HG03280 (cell line): ENCODE measurements around the gene TMEM185B.
"Not testable (repeated sequence)": the region's sequence is repeated elsewhere in the genome, so short reads cannot be mapped to it uniquely, and the experiment has no call there.

Experiments used
- ATAC-seq: cut with Tn5 transposase; IDR thresholded peaks from one replicate; pipeline ENCODE4 v1.9.1; 2021; ENCODE audit warnings: mild to moderate bottlenecking, moderate library complexity; ENCODE audit not compliant: unreplicated experiment

TMEM185B gene

DNA sequence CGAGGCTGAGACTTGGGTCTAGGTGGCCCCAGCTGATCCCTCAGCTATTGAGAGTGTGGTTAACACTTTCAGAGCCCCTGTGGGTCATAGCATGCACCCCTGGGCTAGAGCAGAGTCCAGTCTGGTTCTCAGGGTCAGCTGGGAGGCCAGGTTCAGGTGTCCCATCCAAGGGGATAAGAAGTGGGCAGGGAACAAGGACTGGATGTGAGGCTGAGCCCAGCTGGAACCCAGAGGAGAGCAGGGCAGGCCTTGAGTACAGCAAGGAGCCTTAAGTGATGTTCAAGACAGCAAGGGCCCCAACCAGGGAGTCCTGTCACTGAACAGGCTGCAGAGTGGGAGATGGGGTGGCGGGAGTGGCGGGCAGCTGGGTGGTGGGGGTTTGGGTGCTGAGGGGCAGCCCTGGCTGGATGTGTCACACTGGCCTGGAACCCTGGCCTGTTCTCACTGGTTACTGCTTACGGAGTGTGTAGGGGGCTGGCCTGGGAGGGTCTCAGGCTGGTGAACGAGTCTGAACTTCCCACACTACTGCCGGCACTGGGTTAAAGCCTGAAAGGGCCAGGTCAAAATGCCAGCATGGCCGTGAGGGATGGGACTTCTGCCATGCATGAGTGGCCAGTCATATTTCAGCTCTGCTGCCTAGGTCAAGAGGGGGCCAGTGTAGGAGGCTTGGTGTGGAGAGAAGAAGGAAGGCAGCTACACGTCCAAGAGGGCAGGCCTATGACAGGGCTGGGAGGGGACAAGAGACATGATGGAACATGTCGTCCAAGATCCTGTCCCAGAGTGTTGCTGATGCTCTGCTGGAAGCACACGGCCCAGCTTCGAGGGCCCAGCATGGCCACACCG, 13.6 kb downstream of the TMEM185B start:
- no peak for ATAC-seq

DNA sequence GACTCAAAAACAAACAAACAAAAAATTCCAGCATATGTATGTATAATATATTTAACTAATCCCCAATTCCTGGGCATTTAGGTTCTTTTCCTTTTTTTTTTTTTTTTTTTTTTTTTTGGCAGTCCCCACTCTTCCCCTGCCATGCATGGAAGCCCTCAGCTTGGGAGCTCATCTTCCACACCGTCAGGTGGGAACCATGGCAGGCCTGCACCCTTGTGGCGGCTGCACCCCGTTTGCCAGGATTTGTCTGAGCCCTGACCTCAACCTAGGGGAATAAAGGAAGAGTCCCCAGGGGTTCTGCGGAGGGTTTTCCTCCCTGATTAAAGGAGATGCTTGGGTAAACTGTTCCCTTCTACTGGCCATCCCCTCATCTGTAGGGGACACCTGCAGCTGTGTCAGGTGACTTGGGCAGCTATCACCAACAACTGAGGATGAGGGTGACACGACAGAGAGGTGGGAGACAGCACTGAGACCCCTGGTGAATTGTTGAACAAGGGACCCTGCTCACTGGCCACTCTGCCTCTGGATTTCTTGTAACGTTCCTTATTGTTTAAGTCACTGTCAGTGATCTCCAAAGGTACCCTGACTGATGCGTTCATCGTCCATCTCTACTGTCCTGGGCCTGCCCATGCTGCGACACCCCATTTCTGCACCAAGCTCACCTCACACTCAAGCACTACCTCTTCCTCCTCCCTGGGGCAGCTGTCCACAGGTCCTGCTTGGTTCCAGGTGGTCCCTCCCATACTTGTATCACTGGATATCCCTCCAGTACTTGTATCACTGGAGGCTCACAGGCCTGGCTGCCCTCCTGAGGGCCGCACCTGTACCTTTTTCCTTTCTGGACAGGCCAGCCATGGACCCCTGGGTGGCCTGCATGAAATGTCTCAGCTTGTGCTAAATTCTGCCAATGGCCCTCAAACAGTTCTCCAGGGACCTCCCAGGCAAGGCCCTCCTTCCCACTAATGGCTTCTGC, 14.5 kb downstream of the TMEM185B start:
- ATAC-seq = no peak

DNA sequence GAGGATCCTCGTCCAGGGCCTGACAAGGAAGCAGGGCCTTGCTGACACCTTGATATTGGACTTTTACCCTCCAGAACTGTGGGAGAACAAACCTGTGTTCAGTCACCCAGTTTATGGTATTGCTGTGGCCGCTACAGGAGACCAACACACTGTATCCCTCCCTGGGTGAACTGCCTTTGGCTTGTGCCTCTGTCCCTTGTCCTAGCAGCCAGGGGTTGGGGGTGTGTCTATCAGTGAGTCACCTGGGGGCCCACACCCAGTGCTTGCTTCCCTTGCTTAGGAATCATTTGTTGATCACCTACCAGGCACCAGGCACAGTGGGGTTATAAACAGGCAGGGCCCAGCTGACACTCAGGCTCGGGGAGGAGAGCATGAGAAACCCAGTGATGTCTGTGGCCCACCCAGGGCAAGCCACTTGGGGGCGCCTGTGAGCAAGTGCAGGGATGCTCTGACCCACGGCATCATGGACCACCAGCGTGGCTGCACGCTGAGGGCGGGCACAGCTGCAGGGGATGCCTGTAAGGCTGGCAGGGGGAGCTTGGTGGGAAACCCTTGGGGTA, 17.1 kb downstream of the TMEM185B start:
- ATAC-seq = no peak

DNA sequence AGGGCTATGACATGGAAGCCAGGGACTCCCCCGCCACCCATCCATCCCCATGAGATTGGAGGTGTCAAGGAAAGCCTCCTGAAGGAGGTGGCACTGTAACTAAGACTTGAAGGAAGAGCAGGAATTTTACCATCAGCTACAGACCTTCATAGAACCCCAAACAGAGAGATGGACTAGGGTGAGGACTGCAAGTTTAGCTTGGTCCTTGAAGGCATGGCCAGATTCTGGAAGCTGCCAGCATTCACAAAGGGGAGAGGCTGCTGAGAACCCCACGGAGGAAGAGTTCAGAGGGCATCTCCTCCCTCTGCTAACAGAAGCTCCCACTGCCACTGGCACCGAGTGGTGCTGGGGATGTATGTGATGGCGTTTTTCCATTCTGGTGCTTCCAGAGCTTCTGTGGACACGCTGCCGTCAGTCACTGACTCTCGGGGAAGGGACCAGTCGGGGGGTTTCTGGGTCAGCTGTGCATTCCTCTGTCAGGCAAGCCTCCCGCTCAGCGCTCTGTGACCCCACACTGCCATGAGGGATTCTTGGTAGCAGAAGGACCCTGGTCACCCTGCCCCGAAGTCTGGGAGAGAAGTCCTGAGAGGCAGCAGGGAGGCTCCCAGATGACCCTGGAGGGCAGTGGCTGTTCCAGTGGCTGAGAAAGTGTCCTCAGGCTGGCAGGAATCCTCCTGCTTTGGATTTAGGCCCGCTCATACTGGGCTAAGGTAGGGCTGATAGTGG, 18.1 kb downstream of the TMEM185B start:
- ATAC-seq = no peak

DNA sequence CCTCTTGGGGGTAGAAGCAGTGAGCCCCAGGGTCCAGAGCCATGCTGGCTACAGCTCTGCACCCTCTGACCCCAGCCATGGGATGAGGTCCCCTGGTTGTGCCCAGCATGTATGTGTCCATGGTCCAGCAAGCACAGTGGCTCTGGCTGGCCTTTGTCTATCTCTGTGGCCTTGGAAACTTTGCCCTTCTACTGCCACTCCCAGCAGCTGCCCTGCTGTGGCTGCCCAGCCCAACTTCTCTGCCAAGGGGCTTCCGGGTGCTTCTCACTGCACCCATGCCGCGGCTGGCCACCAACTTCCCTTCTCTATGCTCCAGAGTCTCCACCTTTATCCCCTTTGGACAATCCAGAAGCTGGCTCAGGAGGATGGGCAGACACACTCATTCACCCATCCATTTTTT, 18.8 kb downstream of the TMEM185B start:
- ATAC-seq = no peak

DNA sequence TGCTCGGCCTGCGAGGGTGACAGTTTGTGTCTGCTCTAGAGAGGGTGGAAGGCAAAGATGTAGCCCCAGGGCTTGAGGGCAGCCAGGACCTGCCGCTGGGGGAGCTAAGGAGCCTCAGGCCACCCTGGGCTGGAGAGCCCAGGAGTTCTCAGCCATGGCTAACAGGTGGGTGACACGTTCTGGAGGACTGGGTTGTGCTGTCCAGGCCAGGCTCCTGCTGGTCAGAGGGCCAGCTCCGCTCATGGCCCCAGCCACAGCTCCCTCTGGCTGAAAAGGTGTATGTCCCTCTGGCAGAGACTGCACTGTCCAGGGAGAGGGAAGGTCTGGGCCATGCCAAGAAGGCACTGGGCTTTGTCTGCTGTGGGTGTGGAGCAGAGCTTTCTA, 19.2 kb downstream of the TMEM185B start:
- ATAC-seq = no peak

DNA sequence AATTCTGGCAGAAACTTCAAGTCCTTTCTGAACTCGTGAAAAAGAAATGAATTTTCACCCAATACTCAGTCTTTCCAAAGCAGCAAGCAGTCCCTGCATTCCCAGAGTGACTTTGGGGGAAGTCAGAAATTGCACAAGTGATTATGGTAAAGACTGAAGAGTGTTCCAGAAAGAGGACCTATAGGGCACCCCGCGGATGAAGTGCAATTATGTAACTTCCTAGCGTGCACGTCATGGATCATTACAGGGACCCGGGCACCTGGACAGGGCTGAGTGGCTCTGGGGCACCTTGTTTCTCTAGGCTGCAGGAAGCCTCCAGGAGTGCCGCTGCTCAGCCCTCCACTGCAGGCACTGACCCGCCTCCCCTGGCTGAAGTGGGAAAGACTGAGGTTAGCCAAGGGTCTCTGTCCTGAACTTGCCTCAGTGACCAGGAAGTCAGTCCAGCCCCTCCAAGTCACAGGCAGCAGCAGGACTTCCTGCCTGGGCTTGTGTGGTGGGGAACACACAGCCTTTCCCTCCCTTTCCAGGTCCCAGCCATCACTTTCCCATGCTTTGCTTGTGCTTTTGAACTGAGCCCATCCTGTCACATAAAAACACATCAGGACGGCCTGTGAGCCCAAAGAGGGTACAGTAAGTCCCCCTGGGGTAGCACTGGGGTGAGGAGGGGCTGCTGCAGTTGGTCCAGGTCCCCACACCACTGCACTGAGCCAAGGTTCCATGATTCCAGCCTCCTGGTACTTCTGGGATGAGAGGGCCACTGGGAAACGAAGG, 19.8 kb downstream of the TMEM185B start:
- ATAC-seq = no peak

GRCh38 chr2:120199817-120200459, 23.3 kb downstream of the TMEM185B start:
- not testable (repeated sequence) for ATAC-seq

GRCh38 chr2:120195553-120195952, 27.6 kb downstream of the TMEM185B start:
- ATAC-seq = no peak

DNA sequence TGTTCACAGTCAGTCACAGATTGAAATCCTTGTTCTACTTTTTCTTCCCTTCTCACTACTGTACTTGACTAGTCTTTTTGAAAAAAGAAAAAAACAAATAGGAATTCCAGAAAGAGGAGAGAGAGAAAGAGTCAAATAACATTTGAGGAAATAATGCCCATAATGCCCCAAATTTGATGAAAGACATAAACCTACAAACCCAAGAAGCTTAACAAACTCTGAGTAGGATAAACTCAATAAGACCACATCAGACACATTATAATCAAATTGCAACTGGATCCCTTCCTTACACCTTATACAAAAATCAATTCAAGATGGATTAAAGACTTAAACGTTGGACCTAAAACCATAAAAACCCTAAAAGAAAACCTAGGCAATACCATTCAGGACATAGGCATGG, 30.9 kb downstream of the TMEM185B start:
- ATAC-seq = no peak

GRCh38 chr2:120189189-120189588, 34.0 kb downstream of the TMEM185B start:
- no peak for ATAC-seq

DNA sequence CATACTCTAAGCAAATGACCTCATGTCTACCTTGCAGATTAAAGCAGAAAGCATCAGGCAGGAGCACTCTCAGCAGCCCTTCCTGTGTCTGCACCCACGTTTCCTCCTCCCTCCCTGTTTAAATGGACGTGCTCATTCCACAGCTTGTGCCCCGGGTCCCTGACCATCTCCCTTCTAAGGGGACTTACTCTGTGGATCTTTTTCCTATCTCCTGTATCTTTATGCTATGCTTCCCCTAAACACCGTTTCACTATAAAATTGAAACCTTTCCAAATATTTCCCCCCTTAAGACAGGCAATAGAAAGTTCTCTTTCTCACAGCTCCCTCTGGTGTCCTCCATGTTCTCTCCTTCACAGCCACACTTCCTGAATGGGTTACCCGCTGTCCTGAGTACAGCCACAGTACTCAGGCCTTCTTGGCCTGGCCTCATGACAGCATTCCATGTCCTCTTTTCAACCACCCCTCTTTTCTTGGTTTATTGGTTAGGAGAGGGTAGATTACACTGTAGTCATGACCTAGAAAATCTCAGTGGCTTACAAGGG, 41.1 kb downstream of the TMEM185B start:
- ATAC-seq = no peak

DNA sequence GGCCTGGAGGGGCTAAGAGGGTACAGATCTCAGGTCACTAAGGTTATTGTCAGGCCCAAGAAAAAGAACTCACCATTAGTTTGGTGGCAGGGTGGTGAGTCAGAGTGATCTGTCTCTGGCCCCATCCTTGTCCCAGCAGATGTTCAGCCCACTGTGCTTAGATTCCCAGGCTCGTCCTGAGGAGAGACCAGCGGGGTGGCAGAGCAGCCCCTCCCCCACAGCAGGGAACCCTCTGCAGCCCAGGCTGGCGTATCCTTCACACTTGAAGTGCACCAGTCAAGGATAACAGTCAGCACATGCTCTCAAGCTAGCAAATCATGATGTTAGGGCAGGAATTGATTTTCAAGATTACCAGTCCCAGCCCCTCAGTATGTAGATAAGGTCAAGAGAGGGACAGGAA, 43.1 kb downstream of the TMEM185B start:
- ATAC-seq = no peak

GRCh38 chr2:120179396-120179795, 43.8 kb downstream of the TMEM185B start:
- no peak for ATAC-seq

DNA sequence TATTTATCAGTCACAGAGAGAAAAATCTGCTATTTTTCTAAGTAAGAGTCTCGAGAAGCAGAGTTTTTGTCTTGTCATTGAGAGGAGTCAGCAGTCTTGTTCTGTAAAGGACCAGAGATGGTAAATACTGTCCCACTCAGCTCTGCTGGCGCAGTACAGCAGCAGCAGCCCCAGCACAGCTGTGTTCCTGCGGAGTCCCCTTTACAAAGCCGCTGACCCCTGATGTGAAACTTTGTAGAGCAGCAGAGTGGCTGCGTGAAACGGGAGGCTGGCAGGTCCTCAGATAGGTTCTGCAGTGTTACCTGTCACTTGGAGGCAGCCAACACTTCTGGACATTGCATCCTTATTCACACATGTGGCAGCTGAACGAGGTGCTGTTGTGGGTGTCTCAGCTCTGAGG, 45.2 kb downstream of the TMEM185B start:
- no peak for ATAC-seq

GRCh38 chr2:120177001-120177621, 46.1 kb downstream of the TMEM185B start:
- ATAC-seq = peak; percentile 97

DNA sequence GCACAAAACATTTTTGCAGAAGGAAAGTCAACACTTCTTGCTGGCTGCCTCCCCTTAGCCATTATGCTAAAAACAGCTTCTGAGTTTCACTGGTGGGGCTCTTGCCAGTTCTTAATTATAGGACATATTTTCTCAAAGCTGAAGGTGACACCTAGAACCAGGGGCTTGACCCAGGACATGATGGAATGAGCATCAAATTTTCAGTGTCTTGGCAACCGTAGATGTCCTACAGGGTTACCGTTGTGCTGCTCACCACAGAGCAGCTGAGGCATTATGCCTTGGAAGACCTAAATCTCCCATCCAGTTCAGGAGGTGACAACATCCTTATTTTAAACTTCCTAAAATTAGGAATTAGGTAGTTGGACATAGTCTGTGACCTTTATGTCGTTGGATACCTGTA, 46.7 kb downstream of the TMEM185B start:
- ATAC-seq = no peak

DNA sequence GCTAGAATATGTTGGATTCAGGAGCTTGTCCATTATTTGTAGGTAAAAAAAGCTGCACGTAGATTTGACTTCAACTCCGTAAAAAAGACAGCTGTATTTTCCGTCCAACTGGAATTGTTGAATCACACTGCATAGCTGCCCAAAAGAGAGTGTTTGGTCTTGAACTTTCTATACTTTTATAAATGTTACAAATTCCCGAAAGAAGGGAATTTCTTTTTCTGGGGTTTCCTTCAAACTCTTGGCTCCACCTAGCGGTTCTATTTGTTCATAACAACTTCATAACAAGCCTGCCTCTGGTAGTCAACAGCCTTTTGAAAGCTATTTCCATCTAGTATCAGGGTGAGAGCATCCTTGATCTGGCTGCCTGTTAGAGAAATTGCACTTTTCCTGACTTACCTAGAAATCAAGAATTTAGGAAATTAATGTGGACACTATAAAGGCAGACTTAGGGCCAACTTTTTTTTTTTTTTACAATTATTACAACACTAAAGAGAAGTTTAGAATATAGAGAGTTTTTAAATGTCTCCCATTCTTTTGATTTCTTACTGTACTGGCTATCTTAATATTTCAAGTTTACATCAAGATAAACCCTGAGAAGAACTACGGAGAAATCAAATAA, 48.1 kb downstream of the TMEM185B start:
- ATAC-seq = no peak
